Peyer's patch (tissue), 4 donors: ENCODE measurements around the gene CRYL1. TPM values are rescaled to one million over a fixed set of nuclear protein-coding genes. Genes with fewer than 3 reads are reported as not detected.
A peak's percentile ranks its signal among the peaks of the same experiment; 100 is the strongest.

Source experiments
- DNase-seq, 3 donors: peaks; one replicate each; pipeline ENCODE4 v3.0.0-alpha.2; 2017 to 2019
- H3K27ac ChIP-seq, 4 donors: fragments of 200-600 bp; sonication (generic); one replicate each; pipeline ENCODE4 v1.5.1; 2016 to 2019
- H3K27me3 ChIP-seq, 2 donors: fragments of 200-600 bp; sonication (generic); one replicate each; pipeline ENCODE4 v1.5.1; 2019
- H3K36me3 ChIP-seq, 3 donors: fragments of 200-600 bp; sonication (generic); one replicate each; pipeline ENCODE4 v1.5.1; 2016 to 2019
- H3K4me1 ChIP-seq, 4 donors: fragments of 200-600 bp; sonication (generic); one replicate each; pipeline ENCODE4 v1.5.1; 2016 to 2019
- H3K4me3 ChIP-seq, 4 donors: fragments of 200-600 bp; sonication (generic); 1 replicate in 3 of 4; 2 replicates in 1 of 4; pipeline ENCODE4 v1.5.1; 2016 to 2019; ENCODE audit warnings: mild to moderate bottlenecking in 1 of 4
- H3K9me3 ChIP-seq, 4 donors: fragments of 200-600 bp; sonication (generic); one replicate each; pipeline ENCODE4 v1.5.1; 2016 to 2019; ENCODE audit warnings: mild to moderate bottlenecking in 1 of 4
- CTCF ChIP-seq, 6 experiments: fragments of 450-650 bp in 4 of 6; fragments of 200-600 bp in 2 of 6; sonication (generic) in 1 of 6; IDR thresholded peaks; one replicate each; pipeline ENCODE4 v1.5.1; 2017 to 2019; ENCODE audit warnings: antibody characterized with exemption in 6 of 6, mild to moderate bottlenecking in 3 of 6, moderate library complexity in 1 of 6
- POLR2A ChIP-seq, 2 donors: fragments of 450-650 bp; IDR thresholded peaks; one replicate each; pipeline ENCODE4 v1.5.1; 2017; ENCODE audit warnings: antibody characterized with exemption in 2 of 2, mild to moderate bottlenecking in 2 of 2, moderate library complexity in 2 of 2
- total RNA-seq, 4 donors: library from RNA; depleted of rRNA; stranded (reverse); fragments of >200 nt; gene quantifications; one replicate each; pipeline ENCODE4 v1.1.0, GENCODE V29; 2016

Gene CRYL1
- total RNA-seq, 4 donors from 2014 or later = 81.7 to 357 (median 299) TPM

- Histone ChIP-seq H3K27me3 (no peaks in the 10 kb centered on the region), H3K9me3 (no peaks in the 10 kb centered on the region), H3K27ac (peak overlapping the region in 3 of 4 donors; percentile 3 to 84 (median 75)), H3K4me1 (peaks cover 0 to 33% (median 0%) of the 10 kb centered on the region in 4 donors), H3K36me3 (no peaks in the 10 kb centered on the region), H3K4me3 (no peak overlapping the region)
- TF ChIP-seq POLR2A (IDR thresholded peaks at IDR 0.05) (no peak), CTCF (IDR thresholded peaks at IDR 0.05) (no peak)
- no peak for DNase-seq
These were observed 20.9 kb upstream of the CRYL1 start for GRCh38 chr13:20546556-20546955.

DNA sequence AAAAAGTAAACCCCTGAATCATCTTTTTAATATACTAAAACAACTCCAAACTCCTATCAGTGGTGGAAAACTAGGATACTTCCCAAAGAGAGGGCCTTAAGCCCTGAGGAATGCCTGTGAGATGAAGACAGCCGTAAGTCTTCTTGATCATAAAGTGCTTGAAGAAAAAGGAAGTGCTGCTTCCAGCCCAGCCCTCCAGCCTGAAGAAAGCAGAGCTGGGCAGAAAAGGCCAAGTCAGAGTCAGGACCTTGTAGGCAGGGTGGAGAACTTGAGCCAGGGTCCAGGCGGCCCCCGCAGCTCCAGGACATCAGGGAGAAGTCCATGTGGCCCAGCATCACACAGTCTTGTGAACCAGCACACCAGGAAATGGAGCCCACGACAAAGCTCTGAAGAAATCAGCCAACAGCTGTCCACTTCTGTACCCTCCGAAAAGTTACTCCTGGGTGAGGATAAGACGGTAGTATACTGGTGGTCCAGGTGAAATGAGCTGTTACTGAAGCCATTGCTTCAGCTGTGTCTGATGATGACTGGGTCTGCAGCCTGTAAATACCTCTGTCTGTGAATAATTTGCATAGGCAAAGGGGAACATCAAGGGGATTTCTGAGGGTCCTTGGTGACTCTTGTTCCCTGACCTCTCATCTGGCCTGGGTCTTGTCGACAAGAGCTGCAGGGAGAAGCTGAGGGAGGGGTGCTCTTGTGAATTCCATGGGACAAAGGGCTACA, 18.7 kb upstream of the CRYL1 start:
- Histone ChIP-seq H3K4me1 (peaks cover 0 to 33% (median 0%) of the 10 kb centered on the region in 4 donors), H3K36me3 (no peaks in the 10 kb centered on the region), H3K9me3 (no peaks in the 10 kb centered on the region), H3K4me3 (peak overlapping the region in 1 of 4 donors; percentile 3), H3K27ac (no peak overlapping the region), H3K27me3 (no peaks in the 10 kb centered on the region)
- no peak for DNase-seq
- TF ChIP-seq POLR2A (IDR thresholded peaks at IDR 0.05) (no peak), CTCF (IDR thresholded peaks at IDR 0.05) (no peak)

DNA sequence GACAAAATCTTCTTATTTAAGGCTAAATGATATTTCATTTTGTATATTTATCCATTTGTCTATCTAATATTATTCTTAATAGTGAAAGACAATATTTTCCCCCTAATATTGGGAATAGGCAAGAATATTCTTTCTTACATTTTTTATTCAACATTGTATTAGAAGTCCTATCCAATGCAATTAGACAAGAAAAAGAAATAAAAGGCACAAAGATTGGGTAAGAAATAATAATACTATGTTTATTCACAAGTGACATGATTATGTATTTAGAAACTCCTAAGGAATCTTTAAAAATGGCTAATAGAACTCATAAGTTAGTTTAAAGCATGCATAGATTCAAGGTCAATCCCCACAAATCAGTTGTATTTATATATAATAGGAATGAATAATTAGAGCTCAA, 11.3 kb upstream of the CRYL1 start:
- TF ChIP-seq CTCF (IDR thresholded peaks at IDR 0.05) (no peak), POLR2A (IDR thresholded peaks at IDR 0.05) (no peak)
- Histone ChIP-seq H3K4me3 (no peak overlapping the region), H3K4me1 (no peaks in the 10 kb centered on the region), H3K27me3 (no peaks in the 10 kb centered on the region), H3K27ac (no peak overlapping the region), H3K9me3 (no peaks in the 10 kb centered on the region), H3K36me3 (no peaks in the 10 kb centered on the region)
- DNase-seq = no peak

DNA sequence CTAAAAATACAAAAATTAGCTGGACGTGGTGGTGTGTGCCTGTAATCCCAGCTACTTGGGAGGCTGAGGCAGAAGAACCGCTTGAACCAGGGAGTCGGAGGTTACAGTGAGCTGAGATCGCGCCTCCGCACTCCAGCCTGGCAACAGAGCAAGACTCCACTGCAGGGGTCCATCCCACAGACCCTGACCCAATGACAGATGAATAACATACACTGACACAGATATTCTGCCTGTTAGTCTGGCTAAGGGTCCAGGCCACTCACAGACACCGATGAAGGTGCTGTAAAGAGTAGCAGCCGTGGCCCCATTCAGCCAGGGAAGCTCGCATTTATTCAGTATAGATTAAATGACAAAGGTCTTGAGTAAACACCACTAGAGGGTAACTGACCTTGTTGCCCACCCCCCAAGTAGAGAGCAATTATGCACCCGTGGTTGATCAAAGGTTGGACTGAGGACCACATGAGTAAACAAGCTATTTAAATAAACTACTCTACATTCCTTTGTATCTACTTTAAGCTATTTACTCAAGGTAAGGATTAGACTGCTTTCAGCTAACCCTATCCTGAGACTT, 8.5 kb upstream of the CRYL1 start:
- H3K27ac ChIP-seq = no peak overlapping the region
- H3K9me3 ChIP-seq = no peaks in the 10 kb centered on the region
- DNase-seq = no peak
- no peaks in the 10 kb centered on the region for H3K27me3 ChIP-seq
- no peak for TF ChIP-seq POLR2A (IDR thresholded peaks at IDR 0.05)
- TF ChIP-seq CTCF (IDR thresholded peaks at IDR 0.05) = no peak
- no peaks in the 10 kb centered on the region for H3K36me3 ChIP-seq
- no peak overlapping the region for H3K4me3 ChIP-seq
- no peaks in the 10 kb centered on the region for H3K4me1 ChIP-seq

DNA sequence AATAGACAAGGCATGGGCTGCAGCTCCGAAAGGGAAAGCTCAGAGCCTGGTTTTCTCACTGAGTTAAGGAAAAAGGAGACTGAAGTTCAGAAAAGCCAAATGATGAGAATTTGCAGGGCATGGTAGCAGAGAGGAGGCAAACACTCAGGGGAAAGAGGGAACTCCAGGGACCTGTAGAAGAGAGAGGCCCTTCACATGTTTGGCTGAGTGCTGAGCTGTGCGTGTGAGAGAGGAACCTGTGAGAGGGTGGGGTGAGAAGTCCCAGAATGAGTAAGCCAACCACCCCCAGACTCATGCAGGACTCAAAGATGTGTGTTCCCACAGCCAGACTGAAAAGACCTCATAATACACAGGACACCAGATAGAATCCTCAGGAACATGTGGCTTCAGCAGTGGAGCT, 2.8 kb upstream of the CRYL1 start:
- peaks cover 0 to 16% (median 5%) of the 10 kb centered on the region in 4 donors for H3K4me1 ChIP-seq
- H3K36me3 ChIP-seq = no peaks in the 10 kb centered on the region
- DNase-seq = no peak
- TF ChIP-seq POLR2A (IDR thresholded peaks at IDR 0.05) (no peak), CTCF (IDR thresholded peaks at IDR 0.05) (no peak)
- no peak overlapping the region for H3K27ac ChIP-seq
- H3K9me3 ChIP-seq = no peaks in the 10 kb centered on the region
- H3K27me3 ChIP-seq = no peaks in the 10 kb centered on the region
- no peak overlapping the region for H3K4me3 ChIP-seq
